K562 (cell line): ENCODE measurements around the gene ANAPC16. TPM values are rescaled to one million over a fixed set of nuclear protein-coding genes. Genes with fewer than 3 reads are reported as not detected.

Source experiments
- NCOA6 ChIP-seq: fragments of 450-650 bp; IDR thresholded peaks from 2 replicates; pipeline ENCODE4 v1.6.1; 2017; ENCODE audit warnings: mild to moderate bottlenecking
- SRSF3 ChIP-seq: fragments of 200-400 bp; formaldehyde crosslinking; IDR thresholded peaks from 2 replicates; pipeline ENCODE4 v1.6.1; 2016; ENCODE audit warnings: mild to moderate bottlenecking, low read length, moderate library complexity; ENCODE audit not compliant: insufficient read depth
- ZC3H11A ChIP-seq: IDR thresholded peaks from 2 replicates; pipeline ENCODE4 v1.6.1; 2012; ENCODE audit warnings: low read depth, low read length, improper control_type of control experiment
- ZFP1 ChIP-seq: fragments of 450-650 bp; formaldehyde crosslinking; IDR thresholded peaks from 2 replicates; pipeline ENCODE4 v1.4.0; 2020; ENCODE audit warnings: mild to moderate bottlenecking, mixed read lengths
- ZNF354B ChIP-seq: fragments of 250-450 bp; sonication (Bioruptor Pico); IDR thresholded peaks from 2 replicates; pipeline ENCODE4 v1.4.0; 2020
- polyA plus RNA-seq, 8 experiments: library from polyadenylated mRNA; depleted of rRNA in 4 of 8; stranded (reverse) in 5 of 8; unstranded in 3 of 8; fragments of >200 nt; fragmentation: Nextera tagmentation in 2 of 8; fragmentation: Illumina TruSeq in 1 of 8; extraction: Ambion mirVana in 2 of 8; extraction: Trizol in 1 of 8; gene quantifications; 2 replicates each; pipeline versions ENCODE4 v1.2.1 to v1.2.3, GENCODE V29; 2011 to 2014; ENCODE audit warnings: inconsistent platforms in 1 of 8, missing spikeins in 1 of 8
- total RNA-seq, 7 experiments: library from RNA; depleted of rRNA in 6 of 7; stranded (reverse); fragments of >200 nt in 6 of 7; fragmentation: Illumina TruSeq in 2 of 7; extraction: Trizol in 2 of 7; gene quantifications; 2 replicates each; pipeline versions ENCODE4 v1.2.1 to v1.2.3, GENCODE V29; 2011 to 2021; ENCODE audit warnings: low replicate concordance in 1 of 7
- TF ChIP-seq, protein P1 (sequence below): fragments of 200-600 bp; sonication (generic); IDR thresholded peaks from one replicate; pipeline ENCODE4 v1.6.1; 2012; ENCODE audit warnings: mild to moderate bottlenecking, low read depth, low read length, inconsistent platforms
- TF ChIP-seq, protein P2 (sequence below), 2 experiments: fragments of 450-650 bp; IDR thresholded peaks; 2 replicates each; pipeline ENCODE4 v1.6.1; 2016; ENCODE audit warnings: mild to moderate bottlenecking in 2 of 2, borderline replicate concordance in 1 of 2, low read depth in 1 of 2, moderate library complexity in 1 of 2

The ANAPC16 gene
- total and polyA plus RNA-seq, 9 of the 15 experiments (the other 6 are each of a cell fraction or from before 2014, with no cell fraction given): 42.6 to 208 (median 108) TPM

DNA sequence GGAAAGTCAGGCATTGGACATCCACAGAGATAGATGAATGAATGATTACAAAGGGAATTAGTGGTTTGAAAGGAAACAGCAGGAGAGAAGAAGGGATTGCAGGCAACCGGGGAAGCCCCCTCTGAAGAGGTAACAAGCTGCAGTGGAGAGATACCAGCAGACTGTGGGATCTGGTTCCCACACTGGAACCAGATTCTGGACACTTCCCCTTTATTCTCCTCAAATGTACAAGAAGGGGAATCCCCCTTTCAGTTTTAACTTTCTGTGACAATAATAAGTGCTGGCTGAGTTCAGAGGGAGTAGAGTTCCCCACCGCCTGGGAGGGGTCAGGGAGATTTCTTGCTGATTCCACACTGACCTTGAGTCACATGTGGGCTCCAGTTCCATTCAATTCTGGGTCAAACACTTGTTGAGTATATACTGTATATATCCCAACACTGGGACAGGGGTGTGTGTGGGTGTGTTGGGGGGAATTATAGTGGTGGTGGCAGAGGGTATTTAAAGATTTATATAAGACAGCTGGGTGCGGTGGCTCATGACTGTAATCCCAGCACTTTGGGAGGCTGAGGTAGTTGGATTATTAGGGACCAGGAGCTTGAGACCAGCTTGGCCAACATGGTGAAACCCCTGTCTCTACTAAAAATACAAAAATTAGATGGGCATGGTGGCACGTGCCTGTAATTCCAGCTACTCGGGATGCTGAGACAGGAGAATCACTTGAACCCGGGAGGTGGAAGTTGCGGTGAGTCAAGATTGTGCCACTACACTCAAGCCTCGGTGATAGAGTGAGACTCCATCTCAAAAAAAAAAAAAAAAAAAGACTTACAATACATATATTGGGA, 41.5 kb downstream of the ANAPC16 start (continued):
- no peak for TF ChIP-seq ZC3H11A
- TF ChIP-seq ZFP1: peak; percentile 20; the same call in 1 of the 2 replicates
- TF ChIP-seq, protein P1, sequence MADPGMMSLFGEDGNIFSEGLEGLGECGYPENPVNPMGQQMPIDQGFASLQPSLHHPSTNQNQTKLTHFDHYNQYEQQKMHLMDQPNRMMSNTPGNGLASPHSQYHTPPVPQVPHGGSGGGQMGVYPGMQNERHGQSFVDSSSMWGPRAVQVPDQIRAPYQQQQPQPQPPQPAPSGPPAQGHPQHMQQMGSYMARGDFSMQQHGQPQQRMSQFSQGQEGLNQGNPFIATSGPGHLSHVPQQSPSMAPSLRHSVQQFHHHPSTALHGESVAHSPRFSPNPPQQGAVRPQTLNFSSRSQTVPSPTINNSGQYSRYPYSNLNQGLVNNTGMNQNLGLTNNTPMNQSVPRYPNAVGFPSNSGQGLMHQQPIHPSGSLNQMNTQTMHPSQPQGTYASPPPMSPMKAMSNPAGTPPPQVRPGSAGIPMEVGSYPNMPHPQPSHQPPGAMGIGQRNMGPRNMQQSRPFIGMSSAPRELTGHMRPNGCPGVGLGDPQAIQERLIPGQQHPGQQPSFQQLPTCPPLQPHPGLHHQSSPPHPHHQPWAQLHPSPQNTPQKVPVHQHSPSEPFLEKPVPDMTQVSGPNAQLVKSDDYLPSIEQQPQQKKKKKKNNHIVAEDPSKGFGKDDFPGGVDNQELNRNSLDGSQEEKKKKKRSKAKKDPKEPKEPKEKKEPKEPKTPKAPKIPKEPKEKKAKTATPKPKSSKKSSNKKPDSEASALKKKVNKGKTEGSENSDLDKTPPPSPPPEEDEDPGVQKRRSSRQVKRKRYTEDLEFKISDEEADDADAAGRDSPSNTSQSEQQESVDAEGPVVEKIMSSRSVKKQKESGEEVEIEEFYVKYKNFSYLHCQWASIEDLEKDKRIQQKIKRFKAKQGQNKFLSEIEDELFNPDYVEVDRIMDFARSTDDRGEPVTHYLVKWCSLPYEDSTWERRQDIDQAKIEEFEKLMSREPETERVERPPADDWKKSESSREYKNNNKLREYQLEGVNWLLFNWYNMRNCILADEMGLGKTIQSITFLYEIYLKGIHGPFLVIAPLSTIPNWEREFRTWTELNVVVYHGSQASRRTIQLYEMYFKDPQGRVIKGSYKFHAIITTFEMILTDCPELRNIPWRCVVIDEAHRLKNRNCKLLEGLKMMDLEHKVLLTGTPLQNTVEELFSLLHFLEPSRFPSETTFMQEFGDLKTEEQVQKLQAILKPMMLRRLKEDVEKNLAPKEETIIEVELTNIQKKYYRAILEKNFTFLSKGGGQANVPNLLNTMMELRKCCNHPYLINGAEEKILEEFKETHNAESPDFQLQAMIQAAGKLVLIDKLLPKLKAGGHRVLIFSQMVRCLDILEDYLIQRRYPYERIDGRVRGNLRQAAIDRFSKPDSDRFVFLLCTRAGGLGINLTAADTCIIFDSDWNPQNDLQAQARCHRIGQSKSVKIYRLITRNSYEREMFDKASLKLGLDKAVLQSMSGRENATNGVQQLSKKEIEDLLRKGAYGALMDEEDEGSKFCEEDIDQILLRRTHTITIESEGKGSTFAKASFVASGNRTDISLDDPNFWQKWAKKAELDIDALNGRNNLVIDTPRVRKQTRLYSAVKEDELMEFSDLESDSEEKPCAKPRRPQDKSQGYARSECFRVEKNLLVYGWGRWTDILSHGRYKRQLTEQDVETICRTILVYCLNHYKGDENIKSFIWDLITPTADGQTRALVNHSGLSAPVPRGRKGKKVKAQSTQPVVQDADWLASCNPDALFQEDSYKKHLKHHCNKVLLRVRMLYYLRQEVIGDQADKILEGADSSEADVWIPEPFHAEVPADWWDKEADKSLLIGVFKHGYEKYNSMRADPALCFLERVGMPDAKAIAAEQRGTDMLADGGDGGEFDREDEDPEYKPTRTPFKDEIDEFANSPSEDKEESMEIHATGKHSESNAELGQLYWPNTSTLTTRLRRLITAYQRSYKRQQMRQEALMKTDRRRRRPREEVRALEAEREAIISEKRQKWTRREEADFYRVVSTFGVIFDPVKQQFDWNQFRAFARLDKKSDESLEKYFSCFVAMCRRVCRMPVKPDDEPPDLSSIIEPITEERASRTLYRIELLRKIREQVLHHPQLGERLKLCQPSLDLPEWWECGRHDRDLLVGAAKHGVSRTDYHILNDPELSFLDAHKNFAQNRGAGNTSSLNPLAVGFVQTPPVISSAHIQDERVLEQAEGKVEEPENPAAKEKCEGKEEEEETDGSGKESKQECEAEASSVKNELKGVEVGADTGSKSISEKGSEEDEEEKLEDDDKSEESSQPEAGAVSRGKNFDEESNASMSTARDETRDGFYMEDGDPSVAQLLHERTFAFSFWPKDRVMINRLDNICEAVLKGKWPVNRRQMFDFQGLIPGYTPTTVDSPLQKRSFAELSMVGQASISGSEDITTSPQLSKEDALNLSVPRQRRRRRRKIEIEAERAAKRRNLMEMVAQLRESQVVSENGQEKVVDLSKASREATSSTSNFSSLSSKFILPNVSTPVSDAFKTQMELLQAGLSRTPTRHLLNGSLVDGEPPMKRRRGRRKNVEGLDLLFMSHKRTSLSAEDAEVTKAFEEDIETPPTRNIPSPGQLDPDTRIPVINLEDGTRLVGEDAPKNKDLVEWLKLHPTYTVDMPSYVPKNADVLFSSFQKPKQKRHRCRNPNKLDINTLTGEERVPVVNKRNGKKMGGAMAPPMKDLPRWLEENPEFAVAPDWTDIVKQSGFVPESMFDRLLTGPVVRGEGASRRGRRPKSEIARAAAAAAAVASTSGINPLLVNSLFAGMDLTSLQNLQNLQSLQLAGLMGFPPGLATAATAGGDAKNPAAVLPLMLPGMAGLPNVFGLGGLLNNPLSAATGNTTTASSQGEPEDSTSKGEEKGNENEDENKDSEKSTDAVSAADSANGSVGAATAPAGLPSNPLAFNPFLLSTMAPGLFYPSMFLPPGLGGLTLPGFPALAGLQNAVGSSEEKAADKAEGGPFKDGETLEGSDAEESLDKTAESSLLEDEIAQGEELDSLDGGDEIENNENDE: no peak
- no peak for TF ChIP-seq ZNF354B
- TF ChIP-seq SRSF3: no peak
- TF ChIP-seq, protein P2, sequence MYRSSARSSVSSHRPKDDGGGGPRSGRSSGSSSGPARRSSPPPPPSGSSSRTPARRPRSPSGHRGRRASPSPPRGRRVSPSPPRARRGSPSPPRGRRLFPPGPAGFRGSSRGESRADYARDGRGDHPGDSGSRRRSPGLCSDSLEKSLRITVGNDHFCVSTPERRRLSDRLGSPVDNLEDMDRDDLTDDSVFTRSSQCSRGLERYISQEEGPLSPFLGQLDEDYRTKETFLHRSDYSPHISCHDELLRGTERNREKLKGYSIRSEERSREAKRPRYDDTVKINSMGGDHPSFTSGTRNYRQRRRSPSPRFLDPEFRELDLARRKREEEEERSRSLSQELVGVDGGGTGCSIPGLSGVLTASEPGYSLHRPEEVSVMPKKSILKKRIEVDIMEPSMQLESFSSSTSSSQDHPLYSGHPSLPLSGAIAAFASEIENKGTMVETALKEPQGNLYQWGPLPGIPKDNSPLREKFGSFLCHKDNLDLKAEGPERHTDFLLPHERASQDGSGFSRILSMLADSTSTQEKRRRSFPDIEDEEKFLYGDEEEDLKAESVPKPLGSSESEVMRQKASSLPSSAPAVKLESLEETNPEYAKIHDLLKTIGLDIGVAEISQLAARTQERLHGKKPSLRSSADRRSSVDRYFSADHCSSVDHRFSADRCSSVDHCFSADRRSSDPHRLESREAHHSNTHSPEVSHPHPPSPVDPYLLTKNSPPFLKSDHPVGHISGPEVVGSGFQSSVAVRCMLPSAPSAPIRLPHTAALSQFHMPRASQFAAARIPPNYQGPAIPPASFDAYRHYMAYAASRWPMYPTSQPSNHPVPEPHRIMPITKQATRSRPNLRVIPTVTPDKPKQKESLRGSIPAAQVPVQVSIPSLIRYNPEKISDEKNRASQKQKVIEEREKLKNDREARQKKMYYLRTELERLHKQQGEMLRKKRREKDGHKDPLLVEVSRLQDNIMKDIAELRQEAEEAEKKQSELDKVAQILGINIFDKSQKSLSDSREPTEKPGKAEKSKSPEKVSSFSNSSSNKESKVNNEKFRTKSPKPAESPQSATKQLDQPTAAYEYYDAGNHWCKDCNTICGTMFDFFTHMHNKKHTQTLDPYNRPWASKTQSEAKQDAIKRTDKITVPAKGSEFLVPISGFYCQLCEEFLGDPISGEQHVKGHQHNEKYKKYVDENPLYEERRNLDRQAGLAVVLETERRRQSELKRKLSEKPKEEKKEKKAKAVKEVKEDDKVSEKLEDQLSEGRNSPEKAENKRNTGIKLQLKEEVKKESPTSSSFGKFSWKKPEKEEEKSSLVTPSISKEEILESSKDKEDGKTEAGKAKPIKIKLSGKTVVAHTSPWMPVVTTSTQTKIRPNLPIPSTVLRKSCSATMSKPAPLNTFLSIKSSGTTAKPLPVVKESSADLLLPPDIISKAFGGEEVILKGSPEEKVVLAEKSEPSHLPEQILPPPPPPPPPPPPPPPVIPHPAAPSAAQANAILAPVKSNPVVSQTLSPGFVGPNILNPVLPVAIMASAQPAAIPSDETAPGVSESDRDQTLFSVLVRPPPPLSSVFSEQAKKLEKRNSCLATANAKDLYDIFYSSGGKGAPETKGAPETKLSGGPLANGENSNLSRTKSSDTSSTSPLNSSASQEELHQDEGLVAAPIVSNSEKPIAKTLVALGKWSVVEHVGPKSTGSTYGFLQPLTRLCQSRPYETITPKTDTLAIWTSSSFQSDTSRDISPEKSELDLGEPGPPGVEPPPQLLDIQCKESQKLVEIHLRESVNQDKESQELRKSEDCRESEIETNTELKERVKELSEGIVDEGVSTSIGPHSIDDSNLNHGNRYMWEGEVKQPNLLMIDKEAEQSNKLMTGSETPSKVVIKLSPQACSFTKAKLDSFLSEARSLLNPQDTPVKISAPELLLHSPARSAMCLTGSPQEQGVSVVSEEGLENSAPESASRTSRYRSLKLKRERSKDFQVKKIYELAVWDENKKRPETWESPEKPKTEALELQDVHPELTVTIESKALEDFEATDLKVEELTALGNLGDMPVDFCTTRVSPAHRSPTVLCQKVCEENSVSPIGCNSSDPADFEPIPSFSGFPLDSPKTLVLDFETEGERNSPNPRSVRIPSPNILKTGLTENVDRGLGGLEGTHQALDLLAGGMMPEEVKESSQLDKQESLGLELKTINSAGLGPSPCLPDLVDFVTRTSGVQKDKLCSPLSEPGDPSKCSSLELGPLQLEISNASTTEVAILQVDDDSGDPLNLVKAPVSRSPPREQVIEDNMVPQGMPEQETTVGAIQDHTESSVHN (IDR thresholded peaks at IDR 0.05; ENCODE audit: borderline replicate concordance in 1 of 2, low read depth in 1 of 2): peak in 1 of 2 experiments; percentile 80; a peak in 2 of 4 replicates
- no peak for TF ChIP-seq NCOA6
